Small intestine (tissue), 7 donors: ENCODE results near the gene CACNA2D3. TPM values are rescaled to one million over a fixed set of nuclear protein-coding genes. Genes with fewer than 3 reads are reported as not detected.

Source experiments
- DNase-seq, 2 donors: peaks; one replicate each; pipeline versions ENCODE4 v3.0.0 to v3.0.0-alpha.2; 2013
- FAIRE-seq: peaks from 2 replicates; lab custom pipeline; 2012; peaks lifted over from hg19 to GRCh38; lab: Jason Lieb, UNC
- H3K27ac ChIP-seq, 3 donors: one replicate each; pipeline ENCODE4 v1.5.1; 2013; ENCODE audit warnings: low read length in 2 of 3, mild to moderate bottlenecking in 2 of 3, control low read depth in 1 of 3, inconsistent platforms in 1 of 3, low read depth in 1 of 3, moderate library complexity in 1 of 3
- H3K27me3 ChIP-seq, 3 donors: one replicate each; pipeline ENCODE4 v1.6.1; 2013; ENCODE audit warnings: low read length in 3 of 3, inconsistent platforms in 1 of 3; ENCODE audit not compliant: control insufficient read depth in 3 of 3, insufficient read depth in 3 of 3
- H3K36me3 ChIP-seq, 3 donors: one replicate each; pipeline ENCODE4 v1.6.1; 2013; ENCODE audit warnings: low read length in 3 of 3, inconsistent platforms in 1 of 3, low read depth in 1 of 3, mild to moderate bottlenecking in 1 of 3, moderate library complexity in 1 of 3; ENCODE audit not compliant: control insufficient read depth in 3 of 3, insufficient read depth in 2 of 3
- H3K4me1 ChIP-seq, 3 donors: one replicate each; pipeline ENCODE4 v1.6.1; 2013; ENCODE audit warnings: low read length in 2 of 3, inconsistent platforms in 1 of 3, low read depth in 1 of 3, mild to moderate bottlenecking in 1 of 3, moderate library complexity in 1 of 3; ENCODE audit not compliant: control insufficient read depth in 3 of 3, insufficient read depth in 2 of 3
- H3K4me3 ChIP-seq, 3 donors: one replicate each; pipeline ENCODE4 v1.5.1; 2013; ENCODE audit warnings: low read length in 3 of 3, control low read depth in 1 of 3, inconsistent platforms in 1 of 3, low read depth in 1 of 3, mild to moderate bottlenecking in 1 of 3, moderate library complexity in 1 of 3
- H3K9me3 ChIP-seq, 2 donors: one replicate each; pipeline ENCODE4 v1.6.1; 2013; ENCODE audit warnings: low read depth in 1 of 2, low read length in 1 of 2; ENCODE audit not compliant: control insufficient read depth in 2 of 2, insufficient read depth in 1 of 2
- WGBS, 3 donors: extraction: QIAGEN DNeasy Blood & Tissue Kit; methylation state at CpG; one replicate each; pipeline ENCODE4 v1.1.7; 2013; 5-methylcytosine and 5-hydroxymethylcytosine counted together
- polyA plus RNA-seq, 4 donors: library from polyadenylated mRNA; stranded (reverse) in 3 of 4; unstranded in 1 of 4; fragments of 200-250 nt in 3 of 4; fragments of 120-200 nt in 1 of 4; gene quantifications; one replicate each; pipeline versions ENCODE4 v1.2.1 to v1.2.3, GENCODE V29; 2013
- donor health status: healthy with polysubstance abuse.
- donor health status: control.
- donor health status: control.
- donor health status: Bipolar disorder and iron deficiency.
- donor health status: healthy.

Gene CACNA2D3
- polyA plus RNA-seq, 4 donors = 0.27 to 0.61 TPM; not detected in 2

DNA sequence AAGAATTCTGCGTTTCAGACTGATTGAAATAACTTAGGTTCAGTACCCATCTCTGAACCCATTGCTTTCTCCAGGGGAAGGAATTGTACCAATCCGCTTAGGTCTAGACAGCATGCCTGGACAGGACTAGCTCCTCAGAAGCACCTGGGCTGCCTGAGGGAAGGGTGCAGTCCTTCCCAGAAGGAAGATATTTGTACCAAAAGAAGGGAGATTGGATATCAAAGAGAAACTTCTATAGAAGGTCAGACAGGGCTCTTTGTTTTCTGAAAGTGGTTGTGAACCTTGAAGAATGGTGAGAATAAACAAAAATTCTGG is 939.3 kb downstream of the CACNA2D3 start:
- WGBS, 3 donors = 47 to 57% (median 50%) methylated on average over 2 of the region's 2 CpGs
- no peaks in the 10 kb centered on the region for H3K27me3 ChIP-seq
- no peaks in the 10 kb centered on the region for H3K4me1 ChIP-seq
- H3K4me3 ChIP-seq = no peak overlapping the region
- H3K36me3 ChIP-seq = no peaks in the 10 kb centered on the region
- no peak overlapping the region for H3K27ac ChIP-seq
- FAIRE-seq = no peak
- no peaks in the 10 kb centered on the region for H3K9me3 ChIP-seq
- no peak for DNase-seq

DNA sequence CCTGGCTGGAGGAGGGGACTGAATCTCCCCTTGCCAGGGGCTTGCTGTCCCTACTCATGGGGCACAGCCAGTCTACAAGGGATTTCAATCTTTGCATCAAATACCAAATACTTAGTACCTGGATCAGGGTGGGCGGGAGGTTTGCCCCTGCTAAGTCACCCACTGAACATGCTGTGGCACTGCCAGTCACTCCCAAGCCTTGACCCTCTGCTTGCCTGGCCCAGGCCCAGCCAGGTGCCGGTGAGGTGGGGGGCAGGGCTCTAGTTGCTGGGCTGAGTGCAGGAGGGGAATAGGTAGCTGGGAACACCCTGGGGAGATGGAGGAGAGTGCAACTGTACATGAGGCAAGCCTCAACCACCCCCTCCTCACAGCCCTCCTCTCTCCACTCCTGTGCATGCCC is 941.8 kb downstream of the CACNA2D3 start:
- Histone ChIP-seq H3K36me3 (no peaks in the 10 kb centered on the region), H3K27me3 (no peaks in the 10 kb centered on the region), H3K4me1 (no peaks in the 10 kb centered on the region), H3K27ac (no peak overlapping the region), H3K9me3 (no peaks in the 10 kb centered on the region), H3K4me3 (no peak overlapping the region)
- FAIRE-seq (no peak), DNase-seq (no peak)
- 76 to 90% (median 88%) methylated on average over 2 of the region's 2 CpGs for WGBS, 3 donors

DNA sequence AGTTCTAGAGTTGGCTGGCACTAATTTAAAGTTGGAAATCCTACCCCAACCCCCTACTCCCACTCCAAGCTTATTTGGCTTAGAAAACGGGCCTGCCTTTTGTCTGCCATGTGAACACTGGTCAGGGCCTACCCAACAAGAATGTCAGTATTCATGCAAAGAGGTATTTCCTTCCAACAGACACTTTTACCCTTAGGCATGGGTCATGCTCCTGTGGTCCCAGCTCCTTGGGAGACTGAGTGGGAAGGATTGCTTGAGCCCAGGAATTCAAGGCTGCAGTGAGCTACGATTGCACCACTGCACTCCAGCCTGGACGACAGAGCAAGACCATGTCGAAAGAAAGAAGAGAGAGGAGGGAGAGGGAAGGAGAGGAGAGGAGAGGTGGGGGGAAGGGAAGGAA is 943.0 kb downstream of the CACNA2D3 start:
- Histone ChIP-seq H3K36me3 (no peaks in the 10 kb centered on the region), H3K27ac (no peak overlapping the region), H3K27me3 (no peaks in the 10 kb centered on the region), H3K4me3 (no peak overlapping the region), H3K9me3 (no peaks in the 10 kb centered on the region), H3K4me1 (no peaks in the 10 kb centered on the region)
- WGBS, 3 donors = 80 to 82% (median 80%) methylated on average over 4 of the region's 4 CpGs
- no peak for DNase-seq
- no peak for FAIRE-seq

DNA sequence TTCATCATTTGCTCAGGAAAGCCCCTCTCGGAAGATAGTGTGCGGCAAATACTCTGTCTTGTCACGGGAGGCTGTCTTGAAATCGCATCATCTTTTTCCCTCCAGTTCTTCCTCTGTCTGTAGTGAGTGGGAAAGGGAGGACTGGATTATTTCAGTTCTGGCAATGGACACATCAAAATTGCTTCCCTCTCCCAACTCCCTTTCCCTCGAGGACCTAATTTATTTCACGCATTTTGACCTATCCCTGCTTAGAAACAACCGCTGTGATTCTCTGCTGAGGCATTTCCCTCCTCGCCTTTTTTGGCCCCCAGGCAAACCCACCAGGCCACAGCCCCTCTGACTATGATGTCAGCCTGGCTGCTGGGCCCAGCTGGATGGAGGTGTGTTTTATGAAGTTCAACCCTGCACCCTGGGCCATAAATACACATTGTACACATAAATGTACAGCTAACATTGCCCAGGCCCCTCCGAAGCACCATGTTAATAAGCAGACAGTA is 944.2 kb downstream of the CACNA2D3 start:
- whole genome bisulfite sequencing, 3 donors = 77 to 85% (median 85%) methylated on average over 9 of the region's 9 CpGs
- Histone ChIP-seq H3K27me3 (no peaks in the 10 kb centered on the region), H3K27ac (no peak overlapping the region), H3K4me3 (no peak overlapping the region), H3K4me1 (no peaks in the 10 kb centered on the region), H3K9me3 (no peaks in the 10 kb centered on the region), H3K36me3 (no peaks in the 10 kb centered on the region)
- FAIRE-seq (no peak), DNase-seq (no peak)

DNA sequence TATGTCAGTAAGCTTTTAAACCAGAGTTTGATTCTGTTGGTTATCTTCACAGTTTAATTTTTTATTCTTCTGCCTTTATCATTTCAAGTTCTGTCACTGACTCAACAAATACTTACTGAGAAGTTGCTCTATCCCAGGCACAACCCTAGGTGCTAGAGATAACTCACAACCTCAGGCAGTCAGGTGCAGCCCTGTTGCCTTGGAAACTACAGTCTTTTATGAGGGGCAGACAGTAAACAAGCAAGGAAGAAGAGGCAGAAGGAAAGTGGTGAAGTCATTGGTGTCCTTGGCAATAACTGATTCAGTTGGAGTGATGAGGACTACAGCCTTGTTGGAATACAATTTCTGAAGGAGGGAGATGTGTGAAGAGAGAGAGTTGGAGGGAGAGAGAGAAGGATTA is 947.6 kb downstream of the CACNA2D3 start:
- H3K4me3 ChIP-seq = no peak overlapping the region
- H3K9me3 ChIP-seq = no peaks in the 10 kb centered on the region
- no peaks in the 10 kb centered on the region for H3K4me1 ChIP-seq
- no peak for FAIRE-seq
- H3K27me3 ChIP-seq = no peaks in the 10 kb centered on the region
- no peak for DNase-seq
- no peak overlapping the region for H3K27ac ChIP-seq
- no peaks in the 10 kb centered on the region for H3K36me3 ChIP-seq

DNA sequence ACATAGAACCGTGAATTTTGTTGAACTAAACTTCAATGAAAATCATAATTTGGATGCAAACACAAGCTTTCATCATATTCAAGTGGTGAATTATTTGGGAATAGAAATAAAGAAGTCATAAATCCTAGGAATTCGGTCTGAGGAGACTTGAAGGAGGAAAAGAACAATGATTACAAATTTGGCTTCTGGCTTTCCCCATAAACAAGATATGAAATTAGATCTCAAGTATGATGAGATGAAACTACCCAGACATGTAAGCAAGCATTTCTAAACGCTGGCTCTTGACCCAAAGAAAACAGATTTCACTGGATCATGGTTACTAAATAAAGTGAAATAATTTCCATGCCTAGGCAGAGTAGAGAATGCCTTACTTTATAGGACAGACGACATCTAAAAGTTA is 952.4 kb downstream of the CACNA2D3 start:
- no peak overlapping the region for H3K4me3 ChIP-seq
- 53 to 74% (median 68%) methylated on average over 4 of the region's 4 CpGs for WGBS, 3 donors

DNA sequence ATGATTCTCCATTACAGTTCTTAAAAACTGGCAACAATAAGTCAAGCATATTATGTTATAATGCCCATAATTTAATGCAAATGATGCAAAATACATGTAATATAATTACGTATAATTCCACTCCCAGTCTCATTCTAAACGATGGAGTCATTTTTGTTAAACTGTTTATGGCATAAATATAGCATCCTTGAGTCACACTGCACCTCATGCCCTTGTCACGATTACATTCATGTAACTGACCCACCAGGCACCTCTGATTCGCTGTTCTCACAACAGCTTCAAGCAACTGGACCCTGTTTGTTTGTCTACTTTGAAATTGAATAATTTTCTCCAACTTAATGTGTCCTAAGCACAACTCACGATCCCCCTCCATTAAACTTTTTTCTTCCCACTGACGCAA is 953.5 kb downstream of the CACNA2D3 start:
- Histone ChIP-seq H3K27me3 (no peaks in the 10 kb centered on the region), H3K4me1 (no peaks in the 10 kb centered on the region), H3K27ac (no peak overlapping the region), H3K4me3 (no peak overlapping the region), H3K36me3 (no peaks in the 10 kb centered on the region), H3K9me3 (no peaks in the 10 kb centered on the region)
- no peak for FAIRE-seq
- WGBS, 3 donors = 78 to 80% (median 78%) methylated on average over 6 of the region's 6 CpGs
- no peak for DNase-seq

More for the DNA sequence above, 952.4 kb downstream of the CACNA2D3 start:
- Histone ChIP-seq H3K36me3 (no peaks in the 10 kb centered on the region), H3K4me1 (no peaks in the 10 kb centered on the region), H3K27ac (no peak overlapping the region), H3K27me3 (no peaks in the 10 kb centered on the region), H3K9me3 (no peaks in the 10 kb centered on the region)
- no peak for FAIRE-seq
- DNase-seq = no peak

DNA sequence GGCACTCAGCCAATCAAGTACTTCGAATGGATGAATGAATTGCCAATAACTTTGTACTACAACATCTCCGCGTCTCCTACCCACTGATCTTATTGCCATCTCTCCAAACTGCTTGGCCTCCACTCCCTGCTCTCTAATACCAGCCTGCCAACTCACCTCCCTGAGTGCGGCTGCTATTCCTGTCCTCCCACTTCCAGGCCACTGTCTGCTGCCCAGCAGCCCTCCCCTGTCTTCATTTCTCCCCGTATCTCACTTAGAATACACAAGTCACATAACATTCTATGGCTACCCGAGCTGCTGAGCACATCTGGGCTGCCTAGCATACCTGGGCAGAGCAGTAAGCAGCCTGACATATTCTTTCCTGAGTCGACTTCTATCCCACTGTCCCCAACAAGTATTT is 955.4 kb downstream of the CACNA2D3 start:
- DNase-seq = no peak
- H3K9me3 ChIP-seq = no peaks in the 10 kb centered on the region
- WGBS, 3 donors = 72 to 77% (median 74%) methylated on average over 7 of the region's 7 CpGs
- no peaks in the 10 kb centered on the region for H3K27me3 ChIP-seq
- no peak overlapping the region for H3K27ac ChIP-seq
- no peak overlapping the region for H3K4me3 ChIP-seq
- no peaks in the 10 kb centered on the region for H3K36me3 ChIP-seq
- no peak for FAIRE-seq
- no peaks in the 10 kb centered on the region for H3K4me1 ChIP-seq

DNA sequence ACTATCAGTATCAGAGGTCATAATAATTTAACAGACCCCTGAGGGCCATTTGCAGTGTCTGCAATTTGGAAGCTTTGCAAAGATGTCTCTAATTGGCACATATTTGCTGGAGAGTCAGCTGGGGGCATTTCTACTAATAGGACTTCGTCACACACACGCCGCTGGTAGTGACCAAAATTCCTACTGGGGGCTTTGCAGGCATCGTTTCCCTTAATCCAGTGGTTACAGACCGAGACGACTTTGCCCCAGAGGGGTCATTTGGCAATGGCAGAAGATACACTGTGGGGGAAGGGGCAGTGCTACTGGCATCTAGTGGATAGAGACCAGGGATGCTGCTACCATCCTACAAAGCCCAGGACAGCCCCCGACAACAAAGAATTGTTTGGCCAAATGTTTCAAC is 956.5 kb downstream of the CACNA2D3 start:
- no peak overlapping the region for H3K27ac ChIP-seq
- no peaks in the 10 kb centered on the region for H3K9me3 ChIP-seq
- H3K4me1 ChIP-seq = no peaks in the 10 kb centered on the region
- DNase-seq = no peak
- no peak for FAIRE-seq
- 72 to 80% (median 80%) methylated on average over 7 of the region's 7 CpGs for WGBS, 3 donors
- no peaks in the 10 kb centered on the region for H3K36me3 ChIP-seq
- H3K27me3 ChIP-seq = no peaks in the 10 kb centered on the region
- no peak overlapping the region for H3K4me3 ChIP-seq
